Right atrium auricular region (tissue), 2 donors: ENCODE measurements around the gene RNF150. TPM values are rescaled to one million over a fixed set of nuclear protein-coding genes. Genes with fewer than 3 reads are reported as not detected.

Experiments
- DNase-seq: peaks from one replicate; pipeline ENCODE4 v3.0.0-alpha.2; 2019; ENCODE audit warnings: low spot score
- H3K27ac ChIP-seq, 2 donors: fragments of 200-600 bp; sonication (generic); 1 replicate in 1 of 2; 2 replicates in 1 of 2; pipeline ENCODE4 v1.5.1; 2016 to 2019
- H3K27me3 ChIP-seq, 2 donors: fragments of 200-600 bp; sonication (generic); one replicate each; pipeline versions ENCODE4 v1.5.1 to v1.6.0; 2017 to 2019
- H3K36me3 ChIP-seq: fragments of 200-600 bp; sonication (generic); one replicate; pipeline ENCODE4 v1.5.1; 2016
- H3K4me1 ChIP-seq, 2 donors: fragments of 200-600 bp; sonication (generic); one replicate each; pipeline versions ENCODE4 v1.5.1 to v1.6.0; 2017 to 2019
- H3K4me3 ChIP-seq, 2 donors: fragments of 200-600 bp; sonication (generic); 1 replicate in 1 of 2; 2 replicates in 1 of 2; pipeline ENCODE4 v1.5.1; 2017 to 2019; ENCODE audit warnings: mild to moderate bottlenecking in 1 of 2, moderate library complexity in 1 of 2
- H3K9me3 ChIP-seq, 2 donors: fragments of 200-600 bp; sonication (generic); one replicate each; pipeline ENCODE4 v1.5.1; 2019
- total RNA-seq, 2 donors: library from RNA; depleted of rRNA; stranded (reverse); fragments of >200 nt; gene quantifications; one replicate each; pipeline ENCODE4 v1.1.0, GENCODE V29; 2016
- TF ChIP-seq, protein P1 (sequence below), 2 donors: fragments of 200-600 bp; sonication (generic); IDR thresholded peaks; one replicate each; pipeline ENCODE4 v1.5.1; 2019; ENCODE audit warnings: antibody characterized with exemption in 2 of 2

Gene RNF150
- total RNA-seq, 2 donors from 2014 or later = 26.2 to 34.2 TPM

DNA sequence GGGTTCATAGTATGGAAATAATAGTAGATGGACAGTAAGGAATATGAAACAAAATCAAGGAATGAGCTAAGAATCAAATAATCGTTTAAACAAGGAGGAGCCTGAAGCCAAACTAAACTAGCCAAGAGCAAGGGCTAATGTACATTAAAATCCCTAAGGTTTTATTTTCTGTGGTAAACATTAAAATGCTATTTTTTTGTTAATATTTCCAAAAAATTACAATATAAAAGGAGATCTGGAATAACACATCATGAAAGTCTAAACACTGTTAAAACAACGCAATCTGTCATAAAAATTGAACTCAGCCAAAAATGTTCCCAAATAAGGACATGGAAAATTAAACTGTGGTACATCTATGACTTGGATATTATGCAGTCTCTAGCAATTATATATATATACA lies 188.2 kb downstream of the RNF150 start:
- H3K27ac ChIP-seq = no peak overlapping the region
- peaks cover 0 to 32% of the 10 kb centered on the region in 2 donors for H3K4me1 ChIP-seq
- TF ChIP-seq, protein P1, sequence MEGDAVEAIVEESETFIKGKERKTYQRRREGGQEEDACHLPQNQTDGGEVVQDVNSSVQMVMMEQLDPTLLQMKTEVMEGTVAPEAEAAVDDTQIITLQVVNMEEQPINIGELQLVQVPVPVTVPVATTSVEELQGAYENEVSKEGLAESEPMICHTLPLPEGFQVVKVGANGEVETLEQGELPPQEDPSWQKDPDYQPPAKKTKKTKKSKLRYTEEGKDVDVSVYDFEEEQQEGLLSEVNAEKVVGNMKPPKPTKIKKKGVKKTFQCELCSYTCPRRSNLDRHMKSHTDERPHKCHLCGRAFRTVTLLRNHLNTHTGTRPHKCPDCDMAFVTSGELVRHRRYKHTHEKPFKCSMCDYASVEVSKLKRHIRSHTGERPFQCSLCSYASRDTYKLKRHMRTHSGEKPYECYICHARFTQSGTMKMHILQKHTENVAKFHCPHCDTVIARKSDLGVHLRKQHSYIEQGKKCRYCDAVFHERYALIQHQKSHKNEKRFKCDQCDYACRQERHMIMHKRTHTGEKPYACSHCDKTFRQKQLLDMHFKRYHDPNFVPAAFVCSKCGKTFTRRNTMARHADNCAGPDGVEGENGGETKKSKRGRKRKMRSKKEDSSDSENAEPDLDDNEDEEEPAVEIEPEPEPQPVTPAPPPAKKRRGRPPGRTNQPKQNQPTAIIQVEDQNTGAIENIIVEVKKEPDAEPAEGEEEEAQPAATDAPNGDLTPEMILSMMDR (IDR thresholded peaks at IDR 0.05) = no peak

DNA sequence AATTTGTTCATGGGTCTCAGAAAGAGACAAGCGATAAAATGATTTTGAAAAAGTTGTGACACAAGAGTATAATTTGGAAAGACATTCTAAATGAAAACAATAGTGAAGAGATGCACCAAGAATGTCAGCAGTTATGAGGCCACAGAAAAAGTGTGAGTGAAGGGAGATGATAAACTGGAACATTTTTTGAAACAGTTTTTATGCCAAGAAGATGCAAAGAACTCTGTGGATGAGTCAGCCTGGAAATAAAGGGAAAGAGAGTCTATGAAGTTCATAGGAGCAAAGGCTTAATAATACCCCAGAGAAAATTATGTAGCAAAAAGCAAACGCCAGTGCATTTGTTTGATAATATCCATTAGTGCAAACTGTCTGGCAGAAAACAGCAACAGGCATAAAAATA lies 188.7 kb downstream of the RNF150 start:
- Histone ChIP-seq H3K27me3 (no peaks in the 10 kb centered on the region), H3K4me3 (no peak overlapping the region), H3K36me3 (no peaks in the 10 kb centered on the region), H3K9me3 (no peaks in the 10 kb centered on the region), H3K4me1 (peaks cover 0 to 37% of the 10 kb centered on the region in 2 donors), H3K27ac (no peak overlapping the region)
- TF ChIP-seq, protein P1 (IDR thresholded peaks at IDR 0.05) = no peak
- no peak for DNase-seq

More for the DNA sequence above, 188.2 kb downstream of the RNF150 start:
- Histone ChIP-seq H3K36me3 (no peaks in the 10 kb centered on the region), H3K4me3 (no peak overlapping the region), H3K9me3 (no peaks in the 10 kb centered on the region), H3K27me3 (no peaks in the 10 kb centered on the region)
- no peak for DNase-seq

DNA sequence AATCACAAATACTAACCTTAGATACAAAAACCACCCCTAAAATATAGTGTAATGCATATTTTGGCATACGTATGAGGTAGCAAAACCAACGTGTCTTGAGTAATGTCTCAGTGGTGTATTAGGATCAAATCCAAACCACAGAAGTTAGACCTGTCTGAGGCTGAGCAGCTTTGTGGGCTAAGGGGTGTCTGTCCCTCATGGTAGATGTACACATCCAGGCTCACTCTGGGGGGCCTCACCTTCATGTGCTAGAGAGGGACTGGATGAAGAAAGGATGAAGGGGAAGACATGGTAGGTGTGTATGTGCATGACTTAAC lies 189.1 kb downstream of the RNF150 start:
- Histone ChIP-seq H3K27me3 (no peaks in the 10 kb centered on the region), H3K4me3 (no peak overlapping the region), H3K9me3 (no peaks in the 10 kb centered on the region), H3K27ac (no peak overlapping the region), H3K4me1 (peaks cover 0 to 37% of the 10 kb centered on the region in 2 donors), H3K36me3 (no peaks in the 10 kb centered on the region)
- no peak for DNase-seq
- TF ChIP-seq, protein P1 (IDR thresholded peaks at IDR 0.05) = no peak

DNA sequence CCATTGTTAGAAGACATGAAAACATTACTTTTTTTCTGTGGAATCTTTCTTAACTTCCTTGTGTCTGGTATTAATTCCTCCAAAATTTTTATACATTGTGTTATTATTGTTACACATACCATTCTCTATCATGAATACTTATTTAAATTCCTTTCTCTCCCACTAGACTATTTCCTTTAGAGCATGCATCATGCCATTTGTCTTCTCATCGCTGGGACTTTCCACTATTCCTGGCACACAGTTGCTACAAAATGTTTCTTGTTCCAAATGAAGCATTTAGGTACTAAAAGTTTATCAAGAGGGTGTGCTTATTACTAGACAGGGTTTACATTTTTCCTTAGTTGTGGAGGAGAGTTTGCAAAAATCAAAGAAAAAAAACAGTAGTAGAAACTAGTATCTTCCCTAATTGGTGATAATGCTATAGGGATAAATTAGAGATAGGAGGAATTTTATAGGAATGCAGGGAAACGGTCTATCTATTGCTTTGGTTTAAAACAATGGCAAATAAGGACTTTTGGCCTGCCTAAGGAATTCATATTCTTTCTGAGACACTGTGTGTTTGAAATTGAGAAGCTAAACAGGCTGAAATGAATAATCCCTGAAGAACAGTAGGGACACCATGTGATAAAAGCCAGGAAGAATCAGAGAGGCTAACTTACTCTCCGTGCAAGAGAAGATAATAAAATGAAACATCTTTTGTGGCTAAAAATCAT lies 189.6 kb downstream of the RNF150 start:
- TF ChIP-seq, protein P1 (IDR thresholded peaks at IDR 0.05) = no peak
- H3K27ac ChIP-seq = no peak overlapping the region
- H3K4me1 ChIP-seq = peaks cover 0 to 37% of the 10 kb centered on the region in 2 donors
- no peak overlapping the region for H3K4me3 ChIP-seq
- H3K9me3 ChIP-seq = no peaks in the 10 kb centered on the region
- no peaks in the 10 kb centered on the region for H3K27me3 ChIP-seq
- H3K36me3 ChIP-seq = no peaks in the 10 kb centered on the region
- DNase-seq = no peak

DNA sequence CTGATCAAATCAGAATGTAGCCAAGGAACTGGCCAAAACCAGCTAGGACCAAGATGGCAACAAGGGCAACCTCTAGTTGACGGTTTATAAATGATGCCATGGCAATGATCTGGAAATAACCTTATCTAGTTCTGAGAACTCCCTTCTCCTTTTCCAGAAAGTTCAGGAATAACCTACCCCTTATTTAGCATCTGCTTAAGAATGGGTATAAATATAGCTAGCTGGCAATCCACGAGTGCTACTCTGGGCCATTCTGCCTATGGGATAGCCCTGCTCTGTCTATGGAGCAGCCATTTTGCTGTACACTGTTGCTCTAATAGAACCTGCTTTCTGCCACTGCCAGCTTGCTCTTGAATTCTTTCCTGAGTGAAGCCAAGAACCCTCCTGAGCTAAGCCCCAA lies 192.7 kb downstream of the RNF150 start:
- H3K9me3 ChIP-seq = no peaks in the 10 kb centered on the region
- H3K4me3 ChIP-seq = no peak overlapping the region
- no peak for DNase-seq
- H3K36me3 ChIP-seq = no peaks in the 10 kb centered on the region
- peak overlapping the region; percentile 17 to 41 for H3K27ac ChIP-seq
- peaks cover 0 to 48% of the 10 kb centered on the region in 2 donors for H3K4me1 ChIP-seq
- TF ChIP-seq, protein P1 (IDR thresholded peaks at IDR 0.05) = no peak
- H3K27me3 ChIP-seq = no peaks in the 10 kb centered on the region

DNA sequence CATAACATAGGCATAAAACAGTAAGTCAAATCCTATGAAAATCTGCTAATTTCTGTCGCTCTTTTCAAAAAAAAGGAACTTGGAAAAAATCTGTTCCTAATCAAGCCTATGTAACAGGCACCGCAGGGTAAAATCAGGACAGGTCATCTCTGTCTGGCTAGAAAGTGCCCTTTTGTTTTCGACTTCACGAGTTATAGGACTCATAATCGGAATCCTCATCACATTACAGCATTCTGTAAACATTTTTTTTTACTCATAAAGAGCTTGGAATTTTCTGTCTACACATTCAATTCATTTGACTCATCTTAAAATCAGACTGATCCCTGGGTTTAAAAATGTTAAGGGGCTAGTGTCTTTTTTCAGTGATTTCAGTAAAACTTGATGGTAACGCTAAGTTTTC lies 195.4 kb downstream of the RNF150 start:
- H3K27me3 ChIP-seq = no peaks in the 10 kb centered on the region
- peak overlapping the region in 1 of 2 donors; percentile 11 for H3K27ac ChIP-seq
- DNase-seq = no peak
- H3K36me3 ChIP-seq = no peaks in the 10 kb centered on the region
- H3K4me1 ChIP-seq = peaks cover 0 to 40% of the 10 kb centered on the region in 2 donors
- no peaks in the 10 kb centered on the region for H3K9me3 ChIP-seq
- no peak overlapping the region for H3K4me3 ChIP-seq
- TF ChIP-seq, protein P1 (IDR thresholded peaks at IDR 0.05) = no peak
